ENCODE results near the gene RNU7-1.
"Not testable (repeated sequence)": the region's sequence is repeated elsewhere in the genome, so short reads cannot be mapped to it uniquely, and the experiment has no call there.

RNU7-1 gene

GRCh38 chr12:6943722-6944380 is at the start of gene RNU7-1, which contains the start of gene C12orf57:
Gene RNU7-1, plus strand, starts transcription at chr12:6943816.
Gene C12orf57, plus strand, starts transcription at chr12:6944022. Its CDS starts 100 bp downstream, at chr12:6944122.
- DNase-seq (ENCODE audit: low read depth in 2 of 2, low spot score in 1 of 2) = peak in 1 of 2 donors; percentile 58

GRCh38 chr12:6894321-6894720 is 49.3 kb upstream of the RNU7-1 start:
- no peak for DNase-seq (ENCODE audit: low read depth in 2 of 2, low spot score in 1 of 2)

- DNase-seq (ENCODE audit: low read depth in 2 of 2, low spot score in 1 of 2) = no peak
These were observed 46.7 kb upstream of the RNU7-1 start for GRCh38 chr12:6896846-6897435.

DNA sequence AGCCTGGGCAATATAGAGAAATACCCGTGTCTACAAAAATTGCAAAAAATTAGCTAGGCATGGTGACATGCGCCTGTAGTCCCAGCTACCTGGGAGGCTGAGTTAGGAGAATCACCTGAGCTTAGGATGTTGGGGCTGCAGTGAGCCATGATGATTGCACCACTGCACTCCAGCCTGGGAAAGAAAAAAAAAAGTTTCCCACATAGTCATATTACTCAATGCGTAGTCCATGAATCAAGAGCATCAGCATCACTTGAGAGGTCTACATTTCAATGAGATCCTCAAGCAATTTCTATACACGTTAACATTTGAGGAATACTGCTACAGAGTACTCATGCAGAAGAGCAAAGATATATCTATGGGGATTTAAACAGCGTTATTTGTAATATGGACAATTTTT is 44.2 kb upstream of the RNU7-1 start:
- no peak for DNase-seq (ENCODE audit: low read depth in 2 of 2, low spot score in 1 of 2)

- DNase-seq (ENCODE audit: low read depth in 2 of 2, low spot score in 1 of 2) = no peak
These were observed 43.6 kb upstream of the RNU7-1 start for GRCh38 chr12:6899837-6900519.

DNA sequence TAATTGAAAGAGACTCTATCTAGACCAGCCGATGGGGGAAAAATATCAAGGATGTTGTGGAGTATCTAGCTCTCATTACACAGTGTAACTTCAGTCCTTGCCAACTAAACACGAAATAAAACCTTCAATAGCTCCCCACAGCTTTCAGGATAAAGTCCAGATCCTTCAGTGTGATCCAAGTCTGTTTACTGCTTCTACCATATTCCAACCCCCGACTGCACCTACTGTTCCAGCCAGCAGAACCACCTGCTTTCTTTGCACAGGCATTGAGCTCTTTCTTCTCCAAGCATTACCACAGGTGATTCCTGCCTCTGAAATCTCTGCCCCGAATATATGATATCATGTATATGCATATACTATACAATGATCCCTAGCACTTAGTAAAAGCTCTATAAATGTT is 41.2 kb upstream of the RNU7-1 start:
- no peak for DNase-seq (ENCODE audit: low read depth in 2 of 2, low spot score in 1 of 2)

DNA sequence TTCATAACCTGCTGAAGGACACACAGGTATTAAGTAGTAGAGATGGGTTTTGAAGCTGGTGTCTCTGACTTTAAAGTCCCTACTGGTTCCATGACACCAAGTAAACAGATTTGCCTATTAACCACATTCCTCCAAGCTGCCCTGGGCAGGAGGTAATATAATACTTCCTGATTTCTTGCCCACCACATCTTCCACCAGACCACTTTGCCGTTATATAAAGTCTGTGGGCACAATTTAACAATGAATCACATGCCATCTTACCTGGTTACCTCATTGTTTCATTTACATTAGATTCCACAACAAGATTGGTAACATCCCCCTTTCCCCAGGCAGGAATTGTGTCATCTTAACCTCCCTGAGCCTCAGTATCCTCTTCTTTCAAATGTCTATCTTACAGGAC is 39.9 kb upstream of the RNU7-1 start:
- no peak for DNase-seq (ENCODE audit: low read depth in 2 of 2, low spot score in 1 of 2)

- peak; percentile 95 to 97 for DNase-seq (ENCODE audit: low read depth in 2 of 2, low spot score in 1 of 2)
These were observed 39.0 kb upstream of the RNU7-1 start, which contains the start of gene LRRC23 for GRCh38 chr12:6904280-6905276. Gene LRRC23, plus strand, starts transcription at chr12:6904822. Its CDS starts 812 bp downstream, at chr12:6905634.

- no peak for DNase-seq (ENCODE audit: low read depth in 2 of 2, low spot score in 1 of 2)
These were observed 38.1 kb upstream of the RNU7-1 start for GRCh38 chr12:6905414-6906040.

DNA sequence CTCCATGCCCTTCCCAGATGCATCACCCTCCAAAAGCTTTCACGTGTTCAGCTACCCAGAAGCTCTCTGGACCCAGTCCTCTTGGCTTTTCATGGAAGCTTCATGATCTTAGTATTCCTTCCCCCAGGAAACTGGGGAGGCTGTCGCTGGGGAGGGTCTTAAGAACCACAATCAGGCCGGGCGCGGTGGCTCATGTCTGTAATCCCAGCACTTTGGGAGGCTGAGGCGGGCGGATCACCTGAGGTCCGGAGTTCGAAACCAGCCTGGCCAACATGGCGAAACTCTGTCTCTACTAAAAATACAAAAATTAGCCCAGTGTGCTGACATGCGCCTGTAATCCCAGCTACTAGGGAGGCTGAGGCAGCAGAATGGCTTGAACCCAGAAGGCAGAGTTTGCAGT is 35.5 kb upstream of the RNU7-1 start:
- not testable (repeated sequence) for DNase-seq (ENCODE audit: low read depth in 2 of 2, low spot score in 1 of 2)

DNA sequence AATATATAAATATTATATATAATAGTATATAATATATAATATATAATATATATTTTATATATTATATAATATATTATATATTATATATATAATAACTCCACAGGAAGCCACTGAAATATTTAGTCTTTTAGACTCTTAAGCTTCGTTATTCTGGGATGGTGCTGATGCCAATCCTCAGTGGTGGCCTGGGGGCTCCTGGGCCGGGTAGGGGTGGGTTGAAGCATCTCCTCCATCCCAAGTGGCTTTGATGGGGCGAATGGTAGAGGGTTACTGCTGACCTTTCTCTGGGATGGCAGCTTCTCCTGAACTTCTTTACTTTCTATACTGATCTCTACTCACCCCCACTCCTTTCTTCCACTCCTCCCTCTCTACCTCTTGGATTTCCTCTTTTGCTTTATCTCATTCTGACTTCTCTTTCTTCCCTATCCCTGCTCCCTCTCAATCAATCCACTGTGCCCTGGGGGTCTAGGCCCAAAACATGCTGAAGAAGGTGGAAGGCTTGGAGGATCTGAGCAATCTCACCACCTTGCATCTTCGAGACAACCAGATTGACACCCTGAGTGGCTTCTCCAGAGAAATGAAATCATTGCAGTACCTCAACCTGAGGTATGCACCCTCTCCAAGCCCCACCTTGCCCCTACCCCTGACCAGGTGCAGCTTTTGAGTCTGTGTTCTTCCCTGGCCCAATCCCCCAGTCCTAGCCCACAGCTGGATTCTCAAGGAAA is 34.0 kb upstream of the RNU7-1 start:
- no peak for DNase-seq (ENCODE audit: low read depth in 2 of 2, low spot score in 1 of 2)

- no peak for DNase-seq (ENCODE audit: low read depth in 2 of 2, low spot score in 1 of 2)
These were observed 31.3 kb upstream of the RNU7-1 start for GRCh38 chr12:6912164-6912935.

- DNase-seq (ENCODE audit: low read depth in 2 of 2, low spot score in 1 of 2) = peak in 1 of 2 donors; percentile 75
These were observed 29.2 kb upstream of the RNU7-1 start, which contains the start of gene ENO2 for GRCh38 chr12:6914246-6914946. Gene ENO2, plus strand, starts transcription at chr12:6914580. Its CDS starts 1,253 bp downstream, at chr12:6915833.

GRCh38 chr12:6914947-6915788 is 28.4 kb upstream of the RNU7-1 start:
- DNase-seq (ENCODE audit: low read depth in 2 of 2, low spot score in 1 of 2) = no peak

DNA sequence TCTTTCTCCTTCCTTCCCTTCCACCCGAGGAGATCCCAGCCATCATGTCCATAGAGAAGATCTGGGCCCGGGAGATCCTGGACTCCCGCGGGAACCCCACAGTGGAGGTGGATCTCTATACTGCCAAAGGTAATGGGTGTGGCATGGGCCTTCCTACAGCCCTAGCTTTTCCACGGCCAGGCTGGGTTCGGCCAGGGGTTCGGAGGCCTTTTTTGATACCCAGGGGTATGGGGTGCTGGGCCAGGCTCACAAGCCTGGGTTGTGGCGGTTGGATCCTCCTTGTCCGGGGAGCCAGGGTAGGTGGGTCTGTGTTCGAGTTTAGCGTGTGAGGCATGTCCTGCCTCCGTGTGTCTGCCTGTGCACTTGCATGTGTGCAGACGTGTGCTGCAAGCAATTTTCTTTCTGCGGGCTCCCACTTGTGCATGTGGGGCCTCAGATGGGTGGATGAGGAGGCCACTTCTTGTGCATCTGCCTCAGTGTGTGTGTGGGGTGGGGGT is 27.8 kb upstream of the RNU7-1 start:
- no peak for DNase-seq (ENCODE audit: low read depth in 2 of 2, low spot score in 1 of 2)

GRCh38 chr12:6916426-6917200 is 27.0 kb upstream of the RNU7-1 start:
- DNase-seq (ENCODE audit: low read depth in 2 of 2, low spot score in 1 of 2) = no peak

Measured in stimulated activated CD8-positive, alpha-beta memory T cell treated with anti-CD3 and anti-CD28 coated beads, Interleukin-4, amount 100 ng/mL, for 1 hour (primary cell).